Lower leg skin (tissue), 4 donors: ENCODE measurements around the gene MICALL2. TPM values are rescaled to one million over a fixed set of nuclear protein-coding genes. Genes with fewer than 3 reads are reported as not detected.

Experiments
- DNase-seq, 2 donors: peaks; one replicate each; pipeline ENCODE4 v3.0.0-alpha.2; 2019; ENCODE audit warnings: low spot score in 2 of 2
- H3K4me3 ChIP-seq: fragments of 200-600 bp; sonication (generic); 2 replicates; pipeline ENCODE4 v1.5.1; 2017; ENCODE audit warnings: mild to moderate bottlenecking, low read depth; ENCODE audit not compliant: poor library complexity, severe bottlenecking
- POLR2A ChIP-seq, 2 donors: fragments of 450-650 bp; IDR thresholded peaks; one replicate each; pipeline ENCODE4 v1.6.1; 2016 to 2017; ENCODE audit warnings: antibody characterized with exemption in 2 of 2, mild to moderate bottlenecking in 1 of 2, moderate library complexity in 1 of 2
- WGBS, 2 donors: methylation state at CpG; one replicate each; pipeline ENCODE4 v1.1.5; 2018; 5-methylcytosine and 5-hydroxymethylcytosine counted together
- intact Hi-C: fragments of 100-400 bp; cut with DNase I; formaldehyde crosslinking; loops from one replicate; pipeline ENCODE4 v1.15.0; 2023; ENCODE audit warnings: low total_unique reads
- total RNA-seq, 4 donors: library from RNA; depleted of rRNA; stranded (reverse); fragments of >200 nt; gene quantifications; one replicate each; pipeline ENCODE4 v1.1.0, GENCODE V29; 2016
- TF ChIP-seq, protein P1 (sequence below), 3 donors: fragments of 450-650 bp; IDR thresholded peaks; one replicate each; pipeline ENCODE4 v1.5.1; 2016; ENCODE audit warnings: antibody characterized with exemption in 3 of 3, mild to moderate bottlenecking in 3 of 3, moderate library complexity in 2 of 3

The MICALL2 gene
- total RNA-seq, 4 donors from 2014 or later = 10.4 to 17.0 (median 14.0) TPM

DNA sequence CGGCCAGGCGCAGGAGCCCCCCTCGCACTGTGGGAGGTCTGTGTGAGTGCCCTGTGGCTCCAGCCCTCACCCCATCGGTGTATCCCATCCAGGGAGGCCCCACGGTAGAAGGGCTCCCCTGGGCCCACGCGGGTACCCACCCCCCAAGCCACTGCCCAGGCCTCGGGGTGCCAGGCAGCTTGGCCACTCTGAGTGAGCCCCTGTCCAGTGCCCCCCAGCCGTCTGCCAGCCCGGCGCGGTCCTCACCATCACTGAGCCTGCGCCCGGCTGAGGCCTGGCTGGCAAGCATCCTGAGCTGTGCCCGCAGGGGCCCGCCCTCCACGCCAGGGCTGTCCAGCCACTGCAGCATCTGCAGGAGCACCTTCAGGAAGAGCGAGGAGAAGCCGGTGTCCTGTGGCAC is 19.2 kb upstream of the MICALL2 start:
- TF ChIP-seq, protein P1, sequence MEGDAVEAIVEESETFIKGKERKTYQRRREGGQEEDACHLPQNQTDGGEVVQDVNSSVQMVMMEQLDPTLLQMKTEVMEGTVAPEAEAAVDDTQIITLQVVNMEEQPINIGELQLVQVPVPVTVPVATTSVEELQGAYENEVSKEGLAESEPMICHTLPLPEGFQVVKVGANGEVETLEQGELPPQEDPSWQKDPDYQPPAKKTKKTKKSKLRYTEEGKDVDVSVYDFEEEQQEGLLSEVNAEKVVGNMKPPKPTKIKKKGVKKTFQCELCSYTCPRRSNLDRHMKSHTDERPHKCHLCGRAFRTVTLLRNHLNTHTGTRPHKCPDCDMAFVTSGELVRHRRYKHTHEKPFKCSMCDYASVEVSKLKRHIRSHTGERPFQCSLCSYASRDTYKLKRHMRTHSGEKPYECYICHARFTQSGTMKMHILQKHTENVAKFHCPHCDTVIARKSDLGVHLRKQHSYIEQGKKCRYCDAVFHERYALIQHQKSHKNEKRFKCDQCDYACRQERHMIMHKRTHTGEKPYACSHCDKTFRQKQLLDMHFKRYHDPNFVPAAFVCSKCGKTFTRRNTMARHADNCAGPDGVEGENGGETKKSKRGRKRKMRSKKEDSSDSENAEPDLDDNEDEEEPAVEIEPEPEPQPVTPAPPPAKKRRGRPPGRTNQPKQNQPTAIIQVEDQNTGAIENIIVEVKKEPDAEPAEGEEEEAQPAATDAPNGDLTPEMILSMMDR (IDR thresholded peaks at IDR 0.05) = no peak
- TF ChIP-seq POLR2A (IDR thresholded peaks at IDR 0.05) = no peak
- DNase-seq = no peak
- intact Hi-C loops = loop anchor here (10.0 kb wide), 1 partner anchor 254 kb away; no protein-coding TSS in a partner anchor
- 91 to 95% methylated on average over 13 to 14 of the region's 19 CpGs for WGBS, 2 donors
- no peak overlapping the region for H3K4me3 ChIP-seq

DNA sequence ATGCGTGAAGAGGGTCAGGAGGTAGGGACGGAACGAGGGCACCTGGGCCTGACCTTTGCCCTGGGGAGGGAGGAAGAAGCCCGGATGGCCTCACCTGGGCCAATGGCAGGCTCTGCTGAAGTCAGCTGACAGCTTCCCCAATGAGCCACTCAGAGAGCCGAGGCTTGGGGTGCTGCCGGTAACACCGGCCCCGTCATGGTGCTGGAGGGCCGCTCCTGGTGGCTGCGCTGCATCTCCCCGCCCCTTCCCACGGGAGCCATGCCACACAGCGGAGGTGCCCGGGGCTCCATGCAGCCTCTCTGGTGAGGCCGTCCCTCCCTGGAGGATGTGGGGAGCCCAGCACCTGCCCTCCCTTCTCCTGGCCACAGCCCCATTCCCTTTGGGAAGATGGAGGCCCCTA is 17.6 kb upstream of the MICALL2 start:
- no peak for DNase-seq
- intact Hi-C loops = loop anchor here (10.0 kb wide), 1 partner anchor 252 kb away; no protein-coding TSS in a partner anchor
- WGBS, 2 donors = 85 to 95% methylated on average over 13 to 15 of the region's 15 CpGs
- no peak overlapping the region for H3K4me3 ChIP-seq
- TF ChIP-seq, protein P1 (IDR thresholded peaks at IDR 0.05) = no peak
- TF ChIP-seq POLR2A (IDR thresholded peaks at IDR 0.05) = no peak

DNA sequence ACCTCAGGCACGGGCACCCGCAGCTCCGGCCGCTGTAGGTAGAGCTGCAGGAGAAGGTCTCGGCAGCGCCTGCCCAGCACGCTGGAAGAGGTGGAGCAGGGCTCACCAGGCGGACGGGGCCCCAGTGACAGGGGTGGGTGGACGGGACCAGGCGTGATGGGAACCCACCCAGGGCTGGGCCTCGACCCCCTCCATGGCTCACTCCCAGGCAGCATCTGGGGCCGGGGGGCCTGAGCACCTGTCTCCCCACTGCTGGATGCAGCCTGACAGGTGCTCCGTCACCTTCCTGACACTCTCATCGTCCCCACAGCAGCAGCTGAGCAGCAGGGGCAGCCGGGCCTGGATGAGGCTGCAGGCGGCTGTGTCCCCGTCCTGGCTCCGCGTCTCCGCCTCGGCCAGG is 16.7 kb upstream of the MICALL2 start:
- intact Hi-C loops = loop anchor here (10.0 kb wide), 1 partner anchor 251 kb away; no protein-coding TSS in a partner anchor
- WGBS, 2 donors = 91 to 95% methylated on average over 11 to 19 of the region's 22 CpGs
- TF ChIP-seq, protein P1 (IDR thresholded peaks at IDR 0.05) = no peak
- TF ChIP-seq POLR2A (IDR thresholded peaks at IDR 0.05) = no peak
- no peak for DNase-seq
- H3K4me3 ChIP-seq = no peak overlapping the region

DNA sequence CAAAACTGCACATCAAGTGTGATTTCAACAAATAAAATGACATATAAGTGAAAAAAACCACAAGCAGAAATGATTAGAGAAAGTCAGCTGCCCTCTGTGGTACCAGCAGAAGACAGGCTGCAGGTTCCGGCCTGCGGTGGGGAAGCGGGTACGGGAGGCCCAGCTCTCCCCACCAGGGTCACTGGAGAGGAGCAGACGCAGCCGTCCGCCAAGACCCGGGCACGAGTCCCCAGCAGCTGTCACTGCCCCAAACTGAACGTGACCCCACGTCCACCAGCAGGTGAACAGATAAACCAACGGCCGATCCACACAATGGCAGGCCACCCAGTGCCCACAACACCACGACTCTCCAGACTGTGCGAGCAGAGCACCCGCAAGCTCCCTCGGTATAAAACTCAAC is 16.1 kb upstream of the MICALL2 start:
- no peak for TF ChIP-seq POLR2A (IDR thresholded peaks at IDR 0.05)
- TF ChIP-seq, protein P1 (IDR thresholded peaks at IDR 0.05) = no peak
- WGBS, 2 donors = 93 to 97% methylated on average over 17 of the region's 17 CpGs
- intact Hi-C loops = loop anchor here (10.0 kb wide), 1 partner anchor 251 kb away; no protein-coding TSS in a partner anchor
- H3K4me3 ChIP-seq = no peak overlapping the region
- DNase-seq = no peak

- intact Hi-C loops = loop anchor here (5.0 to 10.0 kb wide), 2 partner anchors 42 to 250 kb away; no protein-coding TSS in a partner anchor
- no peak overlapping the region for H3K4me3 ChIP-seq
- TF ChIP-seq, protein P1 (IDR thresholded peaks at IDR 0.05) = no peak
- no peak for TF ChIP-seq POLR2A (IDR thresholded peaks at IDR 0.05)
- WGBS, 2 donors = 38 to 63% methylated on average over 12 to 24 of the region's 24 CpGs
- no peak for DNase-seq
Measured at GRCh38 chr7:1474736-1475135, 15.5 kb upstream of the MICALL2 start.
